ENCODE data around the gene USP17L25. TPM values are rescaled to one million over a fixed set of nuclear protein-coding genes. Genes with fewer than 3 reads are reported as not detected.

The USP17L25 gene, protein sequence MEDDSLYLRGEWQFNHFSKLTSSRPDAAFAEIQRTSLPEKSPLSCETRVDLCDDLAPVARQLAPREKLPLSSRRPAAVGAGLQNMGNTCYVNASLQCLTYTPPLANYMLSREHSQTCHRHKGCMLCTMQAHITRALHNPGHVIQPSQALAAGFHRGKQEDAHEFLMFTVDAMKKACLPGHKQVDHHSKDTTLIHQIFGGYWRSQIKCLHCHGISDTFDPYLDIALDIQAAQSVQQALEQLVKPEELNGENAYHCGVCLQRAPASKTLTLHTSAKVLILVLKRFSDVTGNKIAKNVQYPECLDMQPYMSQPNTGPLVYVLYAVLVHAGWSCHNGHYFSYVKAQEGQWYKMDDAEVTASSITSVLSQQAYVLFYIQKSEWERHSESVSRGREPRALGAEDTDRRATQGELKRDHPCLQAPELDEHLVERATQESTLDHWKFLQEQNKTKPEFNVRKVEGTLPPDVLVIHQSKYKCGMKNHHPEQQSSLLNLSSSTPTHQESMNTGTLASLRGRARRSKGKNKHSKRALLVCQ
- not detected in 2 replicates for total RNA-seq

DNA sequence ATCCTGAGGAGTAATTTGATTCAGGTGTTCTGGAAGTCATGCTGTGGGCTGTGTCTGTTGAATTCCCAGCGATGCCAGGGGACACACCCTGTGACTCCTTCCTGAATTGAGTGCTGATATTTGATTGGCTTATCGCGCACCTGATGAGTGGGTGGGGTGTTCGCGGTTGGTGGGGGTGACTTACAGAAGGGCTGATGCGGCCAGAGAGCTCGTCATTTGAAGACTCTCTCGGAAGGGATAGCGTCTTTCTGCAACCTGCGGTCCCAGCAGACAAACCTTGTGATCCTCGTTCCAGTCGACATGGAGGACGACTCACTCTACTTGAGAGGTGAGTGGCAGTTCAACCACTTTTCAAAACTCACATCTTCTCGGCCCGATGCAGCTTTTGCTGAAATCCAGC is at the start of gene USP17L25:
Gene USP17L25 (plus strand): TSS at position 301 of the 400 bp plus-strand sequence. CDS start 0 bp downstream, at position 301.

DNA sequence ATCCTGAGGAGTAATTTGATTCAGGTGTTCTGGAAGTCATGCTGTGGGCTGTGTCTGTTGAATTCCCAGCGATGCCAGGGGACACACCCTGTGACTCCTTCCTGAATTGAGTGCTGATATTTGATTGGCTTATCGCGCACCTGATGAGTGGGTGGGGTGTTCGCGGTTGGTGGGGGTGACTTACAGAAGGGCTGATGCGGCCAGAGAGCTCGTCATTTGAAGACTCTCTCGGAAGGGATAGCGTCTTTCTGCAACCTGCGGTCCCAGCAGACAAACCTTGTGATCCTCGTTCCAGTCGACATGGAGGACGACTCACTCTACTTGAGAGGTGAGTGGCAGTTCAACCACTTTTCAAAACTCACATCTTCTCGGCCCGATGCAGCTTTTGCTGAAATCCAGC is 4.8 kb upstream of the USP17L25 start, which contains the start of gene USP17L24:
Gene USP17L24 (plus strand): TSS at position 301 of the 400 bp plus-strand sequence. CDS start 0 bp downstream, at position 301.

DNA sequence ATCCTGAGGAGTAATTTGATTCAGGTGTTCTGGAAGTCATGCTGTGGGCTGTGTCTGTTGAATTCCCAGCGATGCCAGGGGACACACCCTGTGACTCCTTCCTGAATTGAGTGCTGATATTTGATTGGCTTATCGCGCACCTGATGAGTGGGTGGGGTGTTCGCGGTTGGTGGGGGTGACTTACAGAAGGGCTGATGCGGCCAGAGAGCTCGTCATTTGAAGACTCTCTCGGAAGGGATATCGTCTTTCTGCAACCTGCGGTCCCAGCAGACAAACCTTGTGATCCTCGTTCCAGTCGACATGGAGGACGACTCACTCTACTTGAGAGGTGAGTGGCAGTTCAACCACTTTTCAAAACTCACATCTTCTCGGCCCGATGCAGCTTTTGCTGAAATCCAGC is 4.6 kb downstream of the USP17L25 start, which contains the start of gene USP17L26:
Gene USP17L26 (plus strand): TSS at position 301 of the 400 bp plus-strand sequence. CDS start 0 bp downstream, at position 301.

DNA sequence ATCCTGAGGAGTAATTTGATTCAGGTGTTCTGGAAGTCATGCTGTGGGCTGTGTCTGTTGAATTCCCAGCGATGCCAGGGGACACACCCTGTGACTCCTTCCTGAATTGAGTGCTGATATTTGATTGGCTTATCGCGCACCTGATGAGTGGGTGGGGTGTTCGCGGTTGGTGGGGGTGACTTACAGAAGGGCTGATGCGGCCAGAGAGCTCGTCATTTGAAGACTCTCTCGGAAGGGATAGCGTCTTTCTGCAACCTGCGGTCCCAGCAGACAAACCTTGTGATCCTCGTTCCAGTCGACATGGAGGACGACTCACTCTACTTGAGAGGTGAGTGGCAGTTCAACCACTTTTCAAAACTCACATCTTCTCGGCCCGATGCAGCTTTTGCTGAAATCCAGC is 9.4 kb downstream of the USP17L25 start, which contains the start of gene USP17L5:
Gene USP17L5 (plus strand): TSS at position 301 of the 400 bp plus-strand sequence. CDS start 0 bp downstream, at position 301.

DNA sequence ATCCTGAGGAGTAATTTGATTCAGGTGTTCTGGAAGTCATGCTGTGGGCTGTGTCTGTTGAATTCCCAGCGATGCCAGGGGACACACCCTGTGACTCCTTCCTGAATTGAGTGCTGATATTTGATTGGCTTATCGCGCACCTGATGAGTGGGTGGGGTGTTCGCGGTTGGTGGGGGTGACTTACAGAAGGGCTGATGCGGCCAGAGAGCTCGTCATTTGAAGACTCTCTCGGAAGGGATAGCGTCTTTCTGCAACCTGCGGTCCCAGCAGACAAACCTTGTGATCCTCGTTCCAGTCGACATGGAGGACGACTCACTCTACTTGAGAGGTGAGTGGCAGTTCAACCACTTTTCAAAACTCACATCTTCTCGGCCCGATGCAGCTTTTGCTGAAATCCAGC is 14.1 kb downstream of the USP17L25 start, which contains the start of gene USP17L27:
Gene USP17L27 (plus strand): TSS at position 301 of the 400 bp plus-strand sequence. CDS start 0 bp downstream, at position 301.

DNA sequence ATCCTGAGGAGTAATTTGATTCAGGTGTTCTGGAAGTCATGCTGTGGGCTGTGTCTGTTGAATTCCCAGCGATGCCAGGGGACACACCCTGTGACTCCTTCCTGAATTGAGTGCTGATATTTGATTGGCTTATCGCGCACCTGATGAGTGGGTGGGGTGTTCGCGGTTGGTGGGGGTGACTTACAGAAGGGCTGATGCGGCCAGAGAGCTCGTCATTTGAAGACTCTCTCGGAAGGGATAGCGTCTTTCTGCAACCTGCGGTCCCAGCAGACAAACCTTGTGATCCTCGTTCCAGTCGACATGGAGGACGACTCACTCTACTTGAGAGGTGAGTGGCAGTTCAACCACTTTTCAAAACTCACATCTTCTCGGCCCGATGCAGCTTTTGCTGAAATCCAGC is 18.9 kb downstream of the USP17L25 start, which contains the start of gene USP17L28:
Gene USP17L28 (plus strand): TSS at position 301 of the 400 bp plus-strand sequence. CDS start 0 bp downstream, at position 301.

DNA sequence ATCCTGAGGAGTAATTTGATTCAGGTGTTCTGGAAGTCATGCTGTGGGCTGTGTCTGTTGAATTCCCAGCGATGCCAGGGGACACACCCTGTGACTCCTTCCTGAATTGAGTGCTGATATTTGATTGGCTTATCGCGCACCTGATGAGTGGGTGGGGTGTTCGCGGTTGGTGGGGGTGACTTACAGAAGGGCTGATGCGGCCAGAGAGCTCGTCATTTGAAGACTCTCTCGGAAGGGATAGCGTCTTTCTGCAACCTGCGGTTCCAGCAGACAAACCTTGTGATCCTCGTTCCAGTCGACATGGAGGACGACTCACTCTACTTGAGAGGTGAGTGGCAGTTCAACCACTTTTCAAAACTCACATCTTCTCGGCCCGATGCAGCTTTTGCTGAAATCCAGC is 23.6 kb downstream of the USP17L25 start, which contains the start of gene USP17L29:
Gene USP17L29 (plus strand): TSS at position 301 of the 400 bp plus-strand sequence. CDS start 0 bp downstream, at position 301.

DNA sequence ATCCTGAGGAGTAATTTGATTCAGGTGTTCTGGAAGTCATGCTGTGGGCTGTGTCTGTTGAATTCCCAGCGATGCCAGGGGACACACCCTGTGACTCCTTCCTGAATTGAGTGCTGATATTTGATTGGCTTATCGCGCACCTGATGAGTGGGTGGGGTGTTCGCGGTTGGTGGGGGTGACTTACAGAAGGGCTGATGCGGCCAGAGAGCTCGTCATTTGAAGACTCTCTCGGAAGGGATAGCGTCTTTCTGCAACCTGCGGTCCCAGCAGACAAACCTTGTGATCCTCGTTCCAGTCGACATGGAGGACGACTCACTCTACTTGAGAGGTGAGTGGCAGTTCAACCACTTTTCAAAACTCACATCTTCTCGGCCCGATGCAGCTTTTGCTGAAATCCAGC is 33.1 kb downstream of the USP17L25 start, which contains the start of gene USP17L30:
Gene USP17L30 (plus strand): TSS at position 301 of the 400 bp plus-strand sequence. CDS start 0 bp downstream, at position 301.

Other genes with a start within 250 kb of the USP17L25 start
- gene FAM90A26, start 159.5 kb upstream of the USP17L25 start, total RNA-seq = not detected in 2 replicates
- gene USP17L10, start 119.3 kb upstream of the USP17L25 start, total RNA-seq = not detected in 2 replicates
- gene USP17L11, start 114.5 kb upstream of the USP17L25 start, total RNA-seq = not detected in 2 replicates
- gene USP17L12, start 109.8 kb upstream of the USP17L25 start, total RNA-seq = not detected in 2 replicates
- not detected in 2 replicates for gene USP17L13, start 105.0 kb upstream of the USP17L25 start, total RNA-seq
- gene USP17L15, start 95.5 kb upstream of the USP17L25 start, total RNA-seq = not detected in 2 replicates
- not detected in 2 replicates for gene USP17L17, start 86.0 kb upstream of the USP17L25 start, total RNA-seq
- not detected in 2 replicates for gene USP17L18, start 81.3 kb upstream of the USP17L25 start, total RNA-seq
- not detected in 2 replicates for gene USP17L19, start 76.5 kb upstream of the USP17L25 start, total RNA-seq
- not detected in 2 replicates for gene USP17L20, start 71.8 kb upstream of the USP17L25 start, total RNA-seq
- not detected in 2 replicates for gene USP17L21, start 67.0 kb upstream of the USP17L25 start, total RNA-seq
- gene USP17L22, start 62.3 kb upstream of the USP17L25 start, total RNA-seq = not detected in 2 replicates
- gene USP17L24, start 4.7 kb upstream of the USP17L25 start, total RNA-seq = not detected in 2 replicates
- gene USP17L26, start 4.7 kb downstream of the USP17L25 start, total RNA-seq = not detected in 2 replicates
- gene USP17L5, start 9.5 kb downstream of the USP17L25 start, total RNA-seq = not detected in 2 replicates
- gene USP17L27, start 14.2 kb downstream of the USP17L25 start, total RNA-seq = not detected in 2 replicates
- gene USP17L28, start 19.0 kb downstream of the USP17L25 start, total RNA-seq = not detected in 2 replicates
- not detected in 2 replicates for gene USP17L29, start 23.7 kb downstream of the USP17L25 start, total RNA-seq
- not detected in 2 replicates for gene USP17L30, start 33.2 kb downstream of the USP17L25 start, total RNA-seq
- not detected in 2 replicates for gene DEFB131A, start 114.5 kb downstream of the USP17L25 start, total RNA-seq

Measured in mammary microvascular endothelial cell (primary cell).